Fibroblast of lung (primary cell): ENCODE results near the gene BNIP3. TPM values are rescaled to one million over a fixed set of nuclear protein-coding genes. Genes with fewer than 3 reads are reported as not detected.
"Not testable (repeated sequence)": the region's sequence is repeated elsewhere in the genome, so short reads cannot be mapped to it uniquely, and the experiment has no call there.

Source experiments
- DNase-seq, 2 donors: peaks; one replicate each; pipeline versions ENCODE4 v3.0.0 to v3.0.0-alpha.2; 2010; ENCODE audit warnings: low read depth in 2 of 2
- H2AFZ ChIP-seq: 2 replicates; pipeline ENCODE4 v1.5.1; 2012; ENCODE audit warnings: low read length, control low read depth, inconsistent platforms
- H3K27ac ChIP-seq: 2 replicates; pipeline ENCODE4 v1.5.1; 2011; ENCODE audit warnings: low read length, control low read depth; ENCODE audit not compliant: insufficient read depth
- H3K27me3 ChIP-seq: 2 replicates; pipeline ENCODE4 v1.5.1; 2011; ENCODE audit warnings: mild to moderate bottlenecking, low read length; ENCODE audit not compliant: control insufficient read depth, insufficient read depth
- H3K36me3 ChIP-seq: 2 replicates; pipeline ENCODE4 v1.5.1; 2011; ENCODE audit warnings: low read length; ENCODE audit not compliant: control insufficient read depth, insufficient read depth
- H3K4me1 ChIP-seq: 2 replicates; pipeline ENCODE4 v1.5.1; 2011; ENCODE audit warnings: low read length; ENCODE audit not compliant: control insufficient read depth, insufficient read depth; ENCODE audit errors: extremely low read depth
- H3K4me2 ChIP-seq: 2 replicates; pipeline ENCODE4 v1.5.1; 2011; ENCODE audit warnings: low read length, control low read depth; ENCODE audit not compliant: insufficient read depth; ENCODE audit errors: extremely low read depth
- H3K4me3 ChIP-seq, 4 experiments: fragments of 200-600 bp in 1 of 4; sonication (generic) in 1 of 4; replicated peaks in 1 of 4; 2 replicates each; pipeline ENCODE4 v1.5.1; 2011 to 2016; ENCODE audit warnings: low read length in 4 of 4, low read depth in 3 of 4, mild to moderate bottlenecking in 3 of 4, control low read depth in 2 of 4, inconsistent platforms in 1 of 4, mixed read lengths in 1 of 4; ENCODE audit not compliant: insufficient read depth in 1 of 4; ENCODE audit errors: control extremely low read depth in 1 of 4
- H3K79me2 ChIP-seq: 2 replicates; pipeline ENCODE4 v1.5.1; 2012; ENCODE audit warnings: mild to moderate bottlenecking, low read length, inconsistent platforms; ENCODE audit not compliant: control insufficient read depth, insufficient read depth
- H3K9ac ChIP-seq: 2 replicates; pipeline ENCODE4 v1.5.1; 2011; ENCODE audit warnings: mild to moderate bottlenecking, low read length, control low read depth; ENCODE audit not compliant: insufficient read depth
- H3K9me3 ChIP-seq: 2 replicates; pipeline ENCODE4 v1.5.1; 2012; ENCODE audit warnings: low read depth, low read length; ENCODE audit not compliant: control insufficient read depth, insufficient read depth
- H4K20me1 ChIP-seq: 2 replicates; pipeline ENCODE4 v1.5.1; 2011; ENCODE audit warnings: low read length; ENCODE audit not compliant: control insufficient read depth, insufficient read depth; ENCODE audit errors: extremely low read depth
- CTCF ChIP-seq, 2 donors: IDR thresholded peaks in 1 of 2; conservative IDR thresholded peaks in 1 of 2; 1 replicate in 1 of 2; 2 replicates in 1 of 2; pipeline ENCODE4 v1.5.1; 2011 to 2012; ENCODE audit warnings: low read length in 2 of 2, control low read depth in 1 of 2, inconsistent platforms in 1 of 2, low read depth in 1 of 2, mild to moderate bottlenecking in 1 of 2
- EZH2 ChIP-seq: IDR thresholded peaks from 2 replicates; pipeline ENCODE4 v1.5.1; 2012; ENCODE audit warnings: low read length, control low read depth, mild to moderate bottlenecking; ENCODE audit errors: missing control alignments
- polyA plus RNA-seq, 2 donors: library from polyadenylated mRNA; depleted of rRNA in 1 of 2; stranded (reverse) in 1 of 2; unstranded in 1 of 2; fragments of >200 nt; gene quantifications; 2 replicates each; pipeline ENCODE4 v1.2.1, GENCODE V29; 2011 to 2012; ENCODE audit warnings: missing spikeins in 1 of 2
- total RNA-seq: library from RNA; depleted of rRNA; stranded (reverse); fragments of >200 nt; gene quantifications from 2 replicates; pipeline ENCODE4 v1.2.1, GENCODE V29; 2014

Gene BNIP3
- total and polyA plus RNA-seq, 2 donors (not counting 1 experiment from before 2014, with no cell fraction given) = 62.4 to 104 TPM

- no peak for TF ChIP-seq CTCF (conservative IDR thresholded peaks at IDR 0.05 in 1 of 2, IDR thresholded peaks at IDR 0.05 in 1 of 2; ENCODE audit: low read depth in 1 of 2, low read length in 2 of 2)
- peaks cover 3% of the 10 kb centered on the region for H3K36me3 ChIP-seq
- no peaks in the 10 kb centered on the region for H4K20me1 ChIP-seq
- H3K9ac ChIP-seq = no peak overlapping the region
- no peak overlapping the region for H3K4me3 ChIP-seq
- no peaks in the 10 kb centered on the region for H3K79me2 ChIP-seq
- no peaks in the 10 kb centered on the region for H3K9me3 ChIP-seq
- H3K4me1 ChIP-seq = no peaks in the 10 kb centered on the region
- no peak overlapping the region for H3K27ac ChIP-seq
- no peak overlapping the region for H2AFZ ChIP-seq
- no peak overlapping the region for H3K4me2 ChIP-seq
- no peak for DNase-seq
- H3K27me3 ChIP-seq = no peaks in the 10 kb centered on the region
These were observed 27.3 kb downstream of the BNIP3 start for GRCh38 chr10:131954356-131954965.

GRCh38 chr10:131949908-131950307 is 31.8 kb downstream of the BNIP3 start:
- not testable (repeated sequence) for H3K4me3 ChIP-seq, H3K79me2 ChIP-seq, H3K4me2 ChIP-seq, H3K27ac ChIP-seq, H4K20me1 ChIP-seq, H3K9ac ChIP-seq, DNase-seq, H3K9me3 ChIP-seq, H3K27me3 ChIP-seq, H2AFZ ChIP-seq
- Histone ChIP-seq H3K36me3 (peaks cover 22% of the 10 kb centered on the region), H3K4me1 (peaks cover 20% of the 10 kb centered on the region)

GRCh38 chr10:131949041-131949862 is 32.5 kb downstream of the BNIP3 start:
- peaks cover 22% of the 10 kb centered on the region for H3K36me3 ChIP-seq
- DNase-seq = no peak
- TF ChIP-seq CTCF (conservative IDR thresholded peaks at IDR 0.05 in 1 of 2, IDR thresholded peaks at IDR 0.05 in 1 of 2; ENCODE audit: low read depth in 1 of 2, low read length in 2 of 2) (no peak), EZH2 (no peak)
- no peak overlapping the region for H3K27ac ChIP-seq
- no peak overlapping the region for H3K4me3 ChIP-seq
- no peak overlapping the region for H2AFZ ChIP-seq
- no peak overlapping the region for H3K4me2 ChIP-seq
- H3K9ac ChIP-seq = no peak overlapping the region
- no peaks in the 10 kb centered on the region for H3K27me3 ChIP-seq
- no peaks in the 10 kb centered on the region for H4K20me1 ChIP-seq
- no peaks in the 10 kb centered on the region for H3K9me3 ChIP-seq
- H3K79me2 ChIP-seq = no peaks in the 10 kb centered on the region
- H3K4me1 ChIP-seq = peaks cover 20% of the 10 kb centered on the region
